ENCODE measurements around the gene PTPRE.

The PTPRE gene

GRCh38 chr10:128058106-128058749, 151.3 kb downstream of the PTPRE start:
- no peak for TF ChIP-seq CTCF (IDR thresholded peaks at IDR 0.05; ENCODE audit: borderline replicate concordance, insufficient read depth, low read depth, low read length)
- no peak overlapping the region for H3K4me3 ChIP-seq (ENCODE audit: low read depth, low read length)

- no peak for TF ChIP-seq CTCF (IDR thresholded peaks at IDR 0.05; ENCODE audit: borderline replicate concordance, insufficient read depth, low read depth, low read length)
- no peak overlapping the region for H3K4me3 ChIP-seq (ENCODE audit: low read depth, low read length)
Measured at GRCh38 chr10:128058750-128059134, 151.8 kb downstream of the PTPRE start.

- no peak overlapping the region for H3K4me3 ChIP-seq (ENCODE audit: low read depth, low read length)
- TF ChIP-seq CTCF (IDR thresholded peaks at IDR 0.05; ENCODE audit: borderline replicate concordance, insufficient read depth, low read depth, low read length) = no peak
Measured at GRCh38 chr10:128059266-128059981, 152.5 kb downstream of the PTPRE start.

GRCh38 chr10:128059982-128060293, 153.0 kb downstream of the PTPRE start:
- TF ChIP-seq CTCF (IDR thresholded peaks at IDR 0.05; ENCODE audit: borderline replicate concordance, insufficient read depth, low read depth, low read length) = no peak
- H3K4me3 ChIP-seq (ENCODE audit: low read depth, low read length) = no peak overlapping the region

GRCh38 chr10:128060341-128061250, 153.7 kb downstream of the PTPRE start:
- no peak overlapping the region for H3K4me3 ChIP-seq (ENCODE audit: low read depth, low read length)
- TF ChIP-seq CTCF (IDR thresholded peaks at IDR 0.05; ENCODE audit: borderline replicate concordance, insufficient read depth, low read depth, low read length) = no peak

GRCh38 chr10:128061306-128062300, 154.7 kb downstream of the PTPRE start:
- no peak overlapping the region for H3K4me3 ChIP-seq (ENCODE audit: low read depth, low read length)
- no peak for TF ChIP-seq CTCF (IDR thresholded peaks at IDR 0.05; ENCODE audit: borderline replicate concordance, insufficient read depth, low read depth, low read length)

Measured in GM12875 (cell line).